ENCODE results near the gene QKI. TPM values are rescaled to one million over a fixed set of nuclear protein-coding genes. Genes with fewer than 3 reads are reported as not detected.

The QKI gene
- polyA plus RNA-seq, 1 donor (not counting 4 experiments of a cell fraction or from before 2014, with no cell fraction given): 53.3 TPM

- Histone ChIP-seq H3K9ac (ENCODE audit: control insufficient read depth, extremely low read depth, insufficient read depth, low read length) (no peak overlapping the region), H3K4me3 (ENCODE audit: control insufficient read depth in 2 of 3, extremely low read depth in 1 of 3, insufficient read depth in 2 of 3, low read depth in 1 of 3, low read length in 3 of 3) (no peak overlapping the region), H3K9me1 (ENCODE audit: control insufficient read depth, extremely low read depth, insufficient read depth, low read length) (no peaks in the 10 kb centered on the region), H4K20me1 (ENCODE audit: control insufficient read depth, extremely low read depth, insufficient read depth, low read length) (no peaks in the 10 kb centered on the region), H3K27me3 (ENCODE audit: control insufficient read depth, extremely low read depth, insufficient read depth, low read length) (no peaks in the 10 kb centered on the region), H3K4me1 (ENCODE audit: control insufficient read depth, extremely low read depth, insufficient read depth, low read length) (no peaks in the 10 kb centered on the region), H2AFZ (ENCODE audit: control insufficient read depth, low read length) (no peak overlapping the region), H3K27ac (ENCODE audit: control insufficient read depth, insufficient read depth, low read length) (no peak overlapping the region), H3K4me2 (ENCODE audit: control insufficient read depth, extremely low read depth, insufficient read depth, low read depth, low read length) (no peak overlapping the region), H3K36me3 (ENCODE audit: control insufficient read depth in 2 of 2, extremely low read depth in 1 of 2, insufficient read depth in 2 of 2, low read length in 2 of 2) (no peaks in the 10 kb centered on the region), H3K9me3 (ENCODE audit: control insufficient read depth, low read depth, low read length) (no peaks in the 10 kb centered on the region), H3K79me2 (ENCODE audit: control insufficient read depth, insufficient read depth, low read length) (no peaks in the 10 kb centered on the region)
- no peak for DNase-seq (ENCODE audit: low read depth, low spot score)
- dilution Hi-C loops (cut with MboI; ENCODE audit: extremely low pct_ligation_motif_present, low sequenced_read_pairs): no loop called here
- TF ChIP-seq EZH2 (IDR thresholded peaks at IDR 0.05; ENCODE audit: low read length): no peak
- TF ChIP-seq, protein P1, sequence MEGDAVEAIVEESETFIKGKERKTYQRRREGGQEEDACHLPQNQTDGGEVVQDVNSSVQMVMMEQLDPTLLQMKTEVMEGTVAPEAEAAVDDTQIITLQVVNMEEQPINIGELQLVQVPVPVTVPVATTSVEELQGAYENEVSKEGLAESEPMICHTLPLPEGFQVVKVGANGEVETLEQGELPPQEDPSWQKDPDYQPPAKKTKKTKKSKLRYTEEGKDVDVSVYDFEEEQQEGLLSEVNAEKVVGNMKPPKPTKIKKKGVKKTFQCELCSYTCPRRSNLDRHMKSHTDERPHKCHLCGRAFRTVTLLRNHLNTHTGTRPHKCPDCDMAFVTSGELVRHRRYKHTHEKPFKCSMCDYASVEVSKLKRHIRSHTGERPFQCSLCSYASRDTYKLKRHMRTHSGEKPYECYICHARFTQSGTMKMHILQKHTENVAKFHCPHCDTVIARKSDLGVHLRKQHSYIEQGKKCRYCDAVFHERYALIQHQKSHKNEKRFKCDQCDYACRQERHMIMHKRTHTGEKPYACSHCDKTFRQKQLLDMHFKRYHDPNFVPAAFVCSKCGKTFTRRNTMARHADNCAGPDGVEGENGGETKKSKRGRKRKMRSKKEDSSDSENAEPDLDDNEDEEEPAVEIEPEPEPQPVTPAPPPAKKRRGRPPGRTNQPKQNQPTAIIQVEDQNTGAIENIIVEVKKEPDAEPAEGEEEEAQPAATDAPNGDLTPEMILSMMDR (optimal IDR thresholded peaks at IDR 0.05 in 1 of 3, IDR thresholded peaks at IDR 0.05 in 1 of 3, conservative IDR thresholded peaks at IDR 0.05 in 1 of 3; ENCODE audit: extremely low read depth in 1 of 3, insufficient read depth in 2 of 3, low read length in 3 of 3): no peak
- no peak for FAIRE-seq
Observed at GRCh38 chr6:163371129-163371528, 43.4 kb upstream of the QKI start.

DNA sequence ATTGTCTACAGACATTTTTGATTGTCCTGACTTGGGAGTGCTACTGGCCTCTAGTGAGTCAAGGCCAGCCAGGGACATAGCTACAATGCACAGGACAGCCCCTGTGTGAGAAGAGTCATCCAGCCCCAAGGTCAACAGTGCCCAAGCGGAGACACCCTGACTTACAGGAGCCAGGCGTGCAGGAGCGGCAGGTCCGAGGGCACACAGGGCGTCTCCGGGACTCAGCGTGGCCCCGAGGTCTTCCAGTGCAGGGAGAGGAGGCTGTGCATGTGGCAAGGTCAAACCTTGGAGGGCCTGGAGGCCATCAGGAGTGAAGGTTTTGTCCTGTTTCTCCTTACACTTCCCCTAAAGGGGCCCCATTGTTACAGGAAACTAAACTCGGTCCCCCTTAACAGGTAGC lies 41.3 kb upstream of the QKI start:
- dilution Hi-C loops (cut with MboI; ENCODE audit: extremely low pct_ligation_motif_present, low sequenced_read_pairs): no loop called here
- H3K4me3 ChIP-seq (ENCODE audit: control insufficient read depth in 2 of 3, extremely low read depth in 1 of 3, insufficient read depth in 2 of 3, low read depth in 1 of 3, low read length in 3 of 3): no peak overlapping the region
- no peaks in the 10 kb centered on the region for H3K9me3 ChIP-seq (ENCODE audit: control insufficient read depth, low read depth, low read length)
- no peaks in the 10 kb centered on the region for H3K79me2 ChIP-seq (ENCODE audit: control insufficient read depth, insufficient read depth, low read length)
- H3K27me3 ChIP-seq (ENCODE audit: control insufficient read depth, extremely low read depth, insufficient read depth, low read length): no peaks in the 10 kb centered on the region
- no peak overlapping the region for H3K4me2 ChIP-seq (ENCODE audit: control insufficient read depth, extremely low read depth, insufficient read depth, low read depth, low read length)
- H3K36me3 ChIP-seq (ENCODE audit: control insufficient read depth in 2 of 2, extremely low read depth in 1 of 2, insufficient read depth in 2 of 2, low read length in 2 of 2): no peaks in the 10 kb centered on the region
- DNase-seq (ENCODE audit: low read depth, low spot score): no peak
- no peaks in the 10 kb centered on the region for H3K9me1 ChIP-seq (ENCODE audit: control insufficient read depth, extremely low read depth, insufficient read depth, low read length)
- FAIRE-seq: no peak
- H3K9ac ChIP-seq (ENCODE audit: control insufficient read depth, extremely low read depth, insufficient read depth, low read length): no peak overlapping the region
- no peak overlapping the region for H2AFZ ChIP-seq (ENCODE audit: control insufficient read depth, low read length)
- no peaks in the 10 kb centered on the region for H4K20me1 ChIP-seq (ENCODE audit: control insufficient read depth, extremely low read depth, insufficient read depth, low read length)
- no peaks in the 10 kb centered on the region for H3K4me1 ChIP-seq (ENCODE audit: control insufficient read depth, extremely low read depth, insufficient read depth, low read length)
- H3K27ac ChIP-seq (ENCODE audit: control insufficient read depth, insufficient read depth, low read length): no peak overlapping the region
- TF ChIP-seq, protein P1 (optimal IDR thresholded peaks at IDR 0.05 in 1 of 3, IDR thresholded peaks at IDR 0.05 in 1 of 3, conservative IDR thresholded peaks at IDR 0.05 in 1 of 3; ENCODE audit: extremely low read depth in 1 of 3, insufficient read depth in 2 of 3, low read length in 3 of 3): no peak
- TF ChIP-seq EZH2 (IDR thresholded peaks at IDR 0.05; ENCODE audit: low read length): no peak

All from keratinocyte (primary cell).